ENCODE data around the gene STBD1.

- TF ChIP-seq CTCF (conservative IDR thresholded peaks at IDR 0.05; ENCODE audit: low read depth in 2 of 2): no peak
- TF ChIP-seq EZH2phosphoT487 (IDR thresholded peaks at IDR 0.05; ENCODE audit: unreplicated experiment): no peak
- no peak for TF ChIP-seq EZH2 (IDR thresholded peaks at IDR 0.05; ENCODE audit: low read depth, unreplicated experiment)
- no peak for TF ChIP-seq POLR2AphosphoS5 (IDR thresholded peaks at IDR 0.05; ENCODE audit: low read depth)
- no peak for TF ChIP-seq ZNF331 (CRISPR knock-in tag; IDR thresholded peaks at IDR 0.05; ENCODE audit: low read depth)
Observed at GRCh38 chr4:76309939-76310550, 3.5 kb downstream of the STBD1 start.

Measured in GM23338 (cell line).